HEK293 (cell line): ENCODE results near the gene NUAK1.
"Not testable (repeated sequence)": the region's sequence is repeated elsewhere in the genome, so short reads cannot be mapped to it uniquely, and the experiment has no call there.

Source experiments
- CTCF ChIA-PET: fragments of 350-600 bp; formaldehyde crosslinking; extraction: SDS; loops from one replicate; lab custom pipeline; 2021; ENCODE audit warnings: antibody characterized with exemption; lab: Yijun Ruan, JAX
- POLR2A ChIA-PET: fragments of 300-600 bp; formaldehyde crosslinking; extraction: SDS; loops from one replicate; lab custom pipeline; 2020; ENCODE audit warnings: antibody characterized with exemption, inconsistent platforms; lab: Yijun Ruan, JAX
- H3K27ac ChIP-seq: fragments of 200-500 bp; sonication (Bioruptor generic); 2 replicates; pipeline ENCODE4 v1.5.1; 2014; ENCODE audit warnings: low read depth, low read length, control low read depth, inconsistent platforms; ENCODE audit errors: extremely low read depth
- H3K36me3 ChIP-seq, 2 experiments: fragments of 200-500 bp in 1 of 2; sonication (Bioruptor generic) in 1 of 2; 1 replicate in 1 of 2; 2 replicates in 1 of 2; pipeline ENCODE4 v1.5.1; 2014 to 2017; ENCODE audit warnings: inconsistent platforms in 2 of 2, low read length in 2 of 2; ENCODE audit not compliant: control insufficient read depth in 2 of 2, insufficient read depth in 1 of 2
- H3K4me1 ChIP-seq: fragments of 200-500 bp; sonication (Bioruptor generic); 2 replicates; pipeline ENCODE4 v1.5.1; 2014; ENCODE audit warnings: mild to moderate bottlenecking, low read length, inconsistent platforms; ENCODE audit not compliant: control insufficient read depth, insufficient read depth
- H3K4me3 ChIP-seq: 2 replicates; pipeline ENCODE4 v1.5.1; 2011; ENCODE audit warnings: low read depth, mild to moderate bottlenecking, control low read depth, low read length, moderate library complexity
- H3K9me3 ChIP-seq: fragments of 200-500 bp; sonication (Bioruptor generic); 2 replicates; pipeline ENCODE4 v1.5.1; 2014; ENCODE audit warnings: low read depth, low read length, inconsistent platforms; ENCODE audit not compliant: control insufficient read depth, insufficient read depth
- KLF17 ChIP-seq: fragments of 450-650 bp; formaldehyde crosslinking; IDR thresholded peaks from 2 replicates; pipeline ENCODE4 v1.5.1; 2016; ENCODE audit warnings: missing biosample characterization, missing genetic modification characterization
- PRDM10 ChIP-seq: fragments of 450-650 bp; formaldehyde crosslinking; IDR thresholded peaks from 2 replicates; pipeline ENCODE4 v1.5.1; 2016; ENCODE audit warnings: missing biosample characterization, missing genetic modification characterization
- TCF7L2 ChIP-seq: IDR thresholded peaks from 2 replicates; pipeline ENCODE4 v1.6.1; 2011; ENCODE audit warnings: low read depth, mild to moderate bottlenecking, inconsistent platforms, low read length, moderate library complexity, borderline replicate concordance
- ZFHX2 ChIP-seq: fragments of 450-650 bp; formaldehyde crosslinking; conservative IDR thresholded peaks from 2 replicates; pipeline ENCODE4 v1.5.1; 2016; ENCODE audit warnings: missing biosample characterization, missing genetic modification characterization
- ZFP41 ChIP-seq: fragments of 450-650 bp; formaldehyde crosslinking; IDR thresholded peaks from 2 replicates; pipeline ENCODE4 v1.5.1; 2016; ENCODE audit warnings: missing biosample characterization, missing genetic modification characterization, borderline replicate concordance
- ZNF133 ChIP-seq: fragments of 450-650 bp; formaldehyde crosslinking; IDR thresholded peaks from 2 replicates; pipeline ENCODE4 v1.5.1; 2016; ENCODE audit warnings: missing biosample characterization, missing genetic modification characterization
- ZNF148 ChIP-seq: fragments of 450-650 bp; formaldehyde crosslinking; IDR thresholded peaks from 2 replicates; pipeline ENCODE4 v1.5.0; 2017; ENCODE audit warnings: missing biosample characterization, missing genetic modification characterization, borderline replicate concordance
- ZNF175 ChIP-seq: fragments of 450-650 bp; formaldehyde crosslinking; IDR thresholded peaks from 2 replicates; pipeline ENCODE4 v1.5.1; 2016; ENCODE audit warnings: missing biosample characterization, missing genetic modification characterization
- ZNF2 ChIP-seq: fragments of 450-650 bp; formaldehyde crosslinking; IDR thresholded peaks from 2 replicates; pipeline ENCODE4 v1.5.1; 2016; ENCODE audit warnings: missing biosample characterization, missing genetic modification characterization
- ZNF202 ChIP-seq: fragments of 450-650 bp; formaldehyde crosslinking; IDR thresholded peaks from 2 replicates; pipeline ENCODE4 v1.5.1; 2016; ENCODE audit warnings: missing biosample characterization, missing genetic modification characterization, borderline replicate concordance
- ZNF362 ChIP-seq: fragments of 450-650 bp; formaldehyde crosslinking; IDR thresholded peaks from 2 replicates; pipeline ENCODE4 v1.5.1; 2016; ENCODE audit warnings: missing biosample characterization, missing genetic modification characterization
- ZNF449 ChIP-seq: fragments of 450-650 bp; formaldehyde crosslinking; IDR thresholded peaks from 2 replicates; pipeline ENCODE4 v1.5.1; 2017; ENCODE audit warnings: missing biosample characterization, mild to moderate bottlenecking, missing genetic modification characterization, moderate library complexity
- ZNF549 ChIP-seq: fragments of 450-650 bp; IDR thresholded peaks from 2 replicates; pipeline ENCODE4 v1.5.1; 2018; ENCODE audit warnings: missing biosample characterization, missing genetic modification characterization, mild to moderate bottlenecking, inconsistent platforms, moderate library complexity
- ZNF664 ChIP-seq: fragments of 450-650 bp; formaldehyde crosslinking; IDR thresholded peaks from 2 replicates; pipeline ENCODE4 v1.5.1; 2016; ENCODE audit warnings: missing biosample characterization, missing genetic modification characterization
- ZSCAN4 ChIP-seq: fragments of 450-650 bp; formaldehyde crosslinking; IDR thresholded peaks from 2 replicates; pipeline ENCODE4 v1.5.1; 2017; ENCODE audit warnings: missing biosample characterization, missing genetic modification characterization

Gene NUAK1

GRCh38 chr12:106018286-106018685 is 120.5 kb downstream of the NUAK1 start (continued):
- TF ChIP-seq ZNF148, result no peak
- TF ChIP-seq ZNF549, result no peak
- no peak for TF ChIP-seq ZFHX2 (tag by site-specific recombination)
- no peak for TF ChIP-seq ZNF449 (tag by site-specific recombination)
- TF ChIP-seq, all 188 proteins: peak for 0

- H3K27ac ChIP-seq, H3K36me3 ChIP-seq, H3K4me3 ChIP-seq, H3K9me3 ChIP-seq, H3K4me1 ChIP-seq, POLR2A ChIA-PET, CTCF ChIA-PET: not testable (repeated sequence)
Measured at GRCh38 chr12:106016601-106017278, 122.0 kb downstream of the NUAK1 start.

- ChIA-PET POLR2A (no interaction called here), CTCF (no interaction called here)
- TF ChIP-seq ZNF175 (tag by site-specific recombination) (no peak), ZSCAN4 (tag by site-specific recombination) (no peak), ZNF362 (tag by site-specific recombination) (no peak), ZNF202 (tag by site-specific recombination) (no peak), ZNF664 (tag by site-specific recombination) (no peak), ZNF2 (tag by site-specific recombination) (no peak), KLF17 (no peak), TCF7L2 (no peak), ZFP41 (no peak), ZNF449 (tag by site-specific recombination) (no peak), ZNF133 (tag by site-specific recombination) (no peak), PRDM10 (tag by site-specific recombination) (no peak)
- no peaks in the 10 kb centered on the region for H3K4me1 ChIP-seq
- H3K27ac ChIP-seq, result no peak overlapping the region
- no peak overlapping the region for H3K4me3 ChIP-seq
- no peaks in the 10 kb centered on the region for H3K9me3 ChIP-seq
- no peaks in the 10 kb centered on the region for H3K36me3 ChIP-seq
Measured at GRCh38 chr12:106015646-106016045, 123.1 kb downstream of the NUAK1 start.
